OCI-LY7 (cell line): ENCODE measurements around the gene PIRT.

Experiments used
- EZH2phosphoT487 ChIP-seq: fragments of 200-600 bp; sonication (generic); IDR thresholded peaks from 2 replicates; pipeline ENCODE4 v1.6.1; 2018; ENCODE audit warnings: low read depth, borderline replicate concordance, mild to moderate bottlenecking, mixed run types, antibody characterized with exemption, low read length, moderate library complexity, mixed read lengths
- TF ChIP-seq, protein P1 (sequence below): fragments of 200-600 bp; sonication (generic); conservative IDR thresholded peaks from 2 replicates; pipeline ENCODE4 v1.5.1; 2014; ENCODE audit warnings: mild to moderate bottlenecking, antibody characterized with exemption, low read length, moderate library complexity, mixed read lengths

- TF ChIP-seq, protein P1, sequence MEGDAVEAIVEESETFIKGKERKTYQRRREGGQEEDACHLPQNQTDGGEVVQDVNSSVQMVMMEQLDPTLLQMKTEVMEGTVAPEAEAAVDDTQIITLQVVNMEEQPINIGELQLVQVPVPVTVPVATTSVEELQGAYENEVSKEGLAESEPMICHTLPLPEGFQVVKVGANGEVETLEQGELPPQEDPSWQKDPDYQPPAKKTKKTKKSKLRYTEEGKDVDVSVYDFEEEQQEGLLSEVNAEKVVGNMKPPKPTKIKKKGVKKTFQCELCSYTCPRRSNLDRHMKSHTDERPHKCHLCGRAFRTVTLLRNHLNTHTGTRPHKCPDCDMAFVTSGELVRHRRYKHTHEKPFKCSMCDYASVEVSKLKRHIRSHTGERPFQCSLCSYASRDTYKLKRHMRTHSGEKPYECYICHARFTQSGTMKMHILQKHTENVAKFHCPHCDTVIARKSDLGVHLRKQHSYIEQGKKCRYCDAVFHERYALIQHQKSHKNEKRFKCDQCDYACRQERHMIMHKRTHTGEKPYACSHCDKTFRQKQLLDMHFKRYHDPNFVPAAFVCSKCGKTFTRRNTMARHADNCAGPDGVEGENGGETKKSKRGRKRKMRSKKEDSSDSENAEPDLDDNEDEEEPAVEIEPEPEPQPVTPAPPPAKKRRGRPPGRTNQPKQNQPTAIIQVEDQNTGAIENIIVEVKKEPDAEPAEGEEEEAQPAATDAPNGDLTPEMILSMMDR, result no peak
- no peak for TF ChIP-seq EZH2phosphoT487
Observed at GRCh38 chr17:10792151-10792550, 45.7 kb downstream of the PIRT start.
